Measurements from ENCODE around the gene MNT. TPM values are rescaled to one million over a fixed set of nuclear protein-coding genes. Genes with fewer than 3 reads are reported as not detected.

Gene MNT
- total and polyA plus RNA-seq, 2 experiments from 2014 or later, result 5.7 to 6.4 TPM

DNA sequence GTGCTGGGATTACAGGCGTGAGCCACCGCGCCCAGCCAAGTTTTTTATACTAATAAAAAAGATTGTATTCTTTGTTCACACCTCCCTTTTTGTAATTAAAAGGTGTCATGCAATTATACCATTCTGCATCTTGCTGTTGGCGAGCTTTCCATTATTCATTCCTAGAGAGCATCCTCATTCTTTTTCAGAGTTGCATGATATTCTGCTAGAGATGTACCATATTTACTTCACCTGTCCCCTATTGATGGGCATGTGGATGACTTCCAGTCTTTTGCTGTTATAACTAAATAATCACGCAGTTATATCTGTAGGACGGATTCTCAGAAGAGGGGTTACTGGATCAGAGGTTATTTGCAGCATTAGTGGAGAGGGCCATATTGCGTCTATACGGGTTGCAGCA lies 46.5 kb downstream of the MNT start:
- H2AFZ ChIP-seq, result no peak overlapping the region
- H3K79me2 ChIP-seq (replicated peaks; ENCODE audit: insufficient read depth), result peaks cover 8% of the 10 kb centered on the region; the same call in 1 of the 2 replicates
- H3K36me3 Mint-ChIP-seq (ENCODE audit: low read depth), result peaks cover 6% of the 10 kb centered on the region; the same call in 1 of the 3 replicates
- no peak overlapping the region for H3K4me3 ChIP-seq
- H3K9me3 Mint-ChIP-seq, result no peaks in the 10 kb centered on the region
- no peaks in the 10 kb centered on the region for H3K9me2 ChIP-seq (ENCODE audit: insufficient read depth)
- peaks cover under 1% of the 10 kb centered on the region for H3K4me1 ChIP-seq (ENCODE audit: insufficient read depth)
- H3K27me3 Mint-ChIP-seq (ENCODE audit: insufficient read depth, low read depth, poor library complexity), result peaks cover 11% of the 10 kb centered on the region
- no peak overlapping the region for H3K4me2 ChIP-seq
- no peak overlapping the region for H3K4me3 Mint-ChIP-seq
- TF ChIP-seq STAT1 (IDR thresholded peaks at IDR 0.05; ENCODE audit: unreplicated experiment) (no peak), ZNF331 (CRISPR knock-in tag; IDR thresholded peaks at IDR 0.05; ENCODE audit: low read depth) (no peak), EZH2 (IDR thresholded peaks at IDR 0.05; ENCODE audit: low read depth, unreplicated experiment) (no peak), NANOG (IDR thresholded peaks at IDR 0.05; ENCODE audit: borderline replicate concordance) (no peak), JUNB (IDR thresholded peaks at IDR 0.05; ENCODE audit: unreplicated experiment) (no peak), REST (IDR thresholded peaks at IDR 0.05; ENCODE audit: unreplicated experiment) (no peak), POLR2AphosphoS5 (IDR thresholded peaks at IDR 0.05; ENCODE audit: low read depth) (no peak), ZNF114 (CRISPR knock-in tag; IDR thresholded peaks at IDR 0.05) (no peak), EZH2phosphoT487 (IDR thresholded peaks at IDR 0.05; ENCODE audit: unreplicated experiment) (no peak), CREB1 (CRISPR knock-in tag; IDR thresholded peaks at IDR 0.05; ENCODE audit: low read depth) (no peak)
- TF ChIP-seq, protein P1, sequence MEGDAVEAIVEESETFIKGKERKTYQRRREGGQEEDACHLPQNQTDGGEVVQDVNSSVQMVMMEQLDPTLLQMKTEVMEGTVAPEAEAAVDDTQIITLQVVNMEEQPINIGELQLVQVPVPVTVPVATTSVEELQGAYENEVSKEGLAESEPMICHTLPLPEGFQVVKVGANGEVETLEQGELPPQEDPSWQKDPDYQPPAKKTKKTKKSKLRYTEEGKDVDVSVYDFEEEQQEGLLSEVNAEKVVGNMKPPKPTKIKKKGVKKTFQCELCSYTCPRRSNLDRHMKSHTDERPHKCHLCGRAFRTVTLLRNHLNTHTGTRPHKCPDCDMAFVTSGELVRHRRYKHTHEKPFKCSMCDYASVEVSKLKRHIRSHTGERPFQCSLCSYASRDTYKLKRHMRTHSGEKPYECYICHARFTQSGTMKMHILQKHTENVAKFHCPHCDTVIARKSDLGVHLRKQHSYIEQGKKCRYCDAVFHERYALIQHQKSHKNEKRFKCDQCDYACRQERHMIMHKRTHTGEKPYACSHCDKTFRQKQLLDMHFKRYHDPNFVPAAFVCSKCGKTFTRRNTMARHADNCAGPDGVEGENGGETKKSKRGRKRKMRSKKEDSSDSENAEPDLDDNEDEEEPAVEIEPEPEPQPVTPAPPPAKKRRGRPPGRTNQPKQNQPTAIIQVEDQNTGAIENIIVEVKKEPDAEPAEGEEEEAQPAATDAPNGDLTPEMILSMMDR (conservative IDR thresholded peaks at IDR 0.05; ENCODE audit: low read depth in 2 of 2), result no peak
- TF ChIP-seq, protein P2, sequence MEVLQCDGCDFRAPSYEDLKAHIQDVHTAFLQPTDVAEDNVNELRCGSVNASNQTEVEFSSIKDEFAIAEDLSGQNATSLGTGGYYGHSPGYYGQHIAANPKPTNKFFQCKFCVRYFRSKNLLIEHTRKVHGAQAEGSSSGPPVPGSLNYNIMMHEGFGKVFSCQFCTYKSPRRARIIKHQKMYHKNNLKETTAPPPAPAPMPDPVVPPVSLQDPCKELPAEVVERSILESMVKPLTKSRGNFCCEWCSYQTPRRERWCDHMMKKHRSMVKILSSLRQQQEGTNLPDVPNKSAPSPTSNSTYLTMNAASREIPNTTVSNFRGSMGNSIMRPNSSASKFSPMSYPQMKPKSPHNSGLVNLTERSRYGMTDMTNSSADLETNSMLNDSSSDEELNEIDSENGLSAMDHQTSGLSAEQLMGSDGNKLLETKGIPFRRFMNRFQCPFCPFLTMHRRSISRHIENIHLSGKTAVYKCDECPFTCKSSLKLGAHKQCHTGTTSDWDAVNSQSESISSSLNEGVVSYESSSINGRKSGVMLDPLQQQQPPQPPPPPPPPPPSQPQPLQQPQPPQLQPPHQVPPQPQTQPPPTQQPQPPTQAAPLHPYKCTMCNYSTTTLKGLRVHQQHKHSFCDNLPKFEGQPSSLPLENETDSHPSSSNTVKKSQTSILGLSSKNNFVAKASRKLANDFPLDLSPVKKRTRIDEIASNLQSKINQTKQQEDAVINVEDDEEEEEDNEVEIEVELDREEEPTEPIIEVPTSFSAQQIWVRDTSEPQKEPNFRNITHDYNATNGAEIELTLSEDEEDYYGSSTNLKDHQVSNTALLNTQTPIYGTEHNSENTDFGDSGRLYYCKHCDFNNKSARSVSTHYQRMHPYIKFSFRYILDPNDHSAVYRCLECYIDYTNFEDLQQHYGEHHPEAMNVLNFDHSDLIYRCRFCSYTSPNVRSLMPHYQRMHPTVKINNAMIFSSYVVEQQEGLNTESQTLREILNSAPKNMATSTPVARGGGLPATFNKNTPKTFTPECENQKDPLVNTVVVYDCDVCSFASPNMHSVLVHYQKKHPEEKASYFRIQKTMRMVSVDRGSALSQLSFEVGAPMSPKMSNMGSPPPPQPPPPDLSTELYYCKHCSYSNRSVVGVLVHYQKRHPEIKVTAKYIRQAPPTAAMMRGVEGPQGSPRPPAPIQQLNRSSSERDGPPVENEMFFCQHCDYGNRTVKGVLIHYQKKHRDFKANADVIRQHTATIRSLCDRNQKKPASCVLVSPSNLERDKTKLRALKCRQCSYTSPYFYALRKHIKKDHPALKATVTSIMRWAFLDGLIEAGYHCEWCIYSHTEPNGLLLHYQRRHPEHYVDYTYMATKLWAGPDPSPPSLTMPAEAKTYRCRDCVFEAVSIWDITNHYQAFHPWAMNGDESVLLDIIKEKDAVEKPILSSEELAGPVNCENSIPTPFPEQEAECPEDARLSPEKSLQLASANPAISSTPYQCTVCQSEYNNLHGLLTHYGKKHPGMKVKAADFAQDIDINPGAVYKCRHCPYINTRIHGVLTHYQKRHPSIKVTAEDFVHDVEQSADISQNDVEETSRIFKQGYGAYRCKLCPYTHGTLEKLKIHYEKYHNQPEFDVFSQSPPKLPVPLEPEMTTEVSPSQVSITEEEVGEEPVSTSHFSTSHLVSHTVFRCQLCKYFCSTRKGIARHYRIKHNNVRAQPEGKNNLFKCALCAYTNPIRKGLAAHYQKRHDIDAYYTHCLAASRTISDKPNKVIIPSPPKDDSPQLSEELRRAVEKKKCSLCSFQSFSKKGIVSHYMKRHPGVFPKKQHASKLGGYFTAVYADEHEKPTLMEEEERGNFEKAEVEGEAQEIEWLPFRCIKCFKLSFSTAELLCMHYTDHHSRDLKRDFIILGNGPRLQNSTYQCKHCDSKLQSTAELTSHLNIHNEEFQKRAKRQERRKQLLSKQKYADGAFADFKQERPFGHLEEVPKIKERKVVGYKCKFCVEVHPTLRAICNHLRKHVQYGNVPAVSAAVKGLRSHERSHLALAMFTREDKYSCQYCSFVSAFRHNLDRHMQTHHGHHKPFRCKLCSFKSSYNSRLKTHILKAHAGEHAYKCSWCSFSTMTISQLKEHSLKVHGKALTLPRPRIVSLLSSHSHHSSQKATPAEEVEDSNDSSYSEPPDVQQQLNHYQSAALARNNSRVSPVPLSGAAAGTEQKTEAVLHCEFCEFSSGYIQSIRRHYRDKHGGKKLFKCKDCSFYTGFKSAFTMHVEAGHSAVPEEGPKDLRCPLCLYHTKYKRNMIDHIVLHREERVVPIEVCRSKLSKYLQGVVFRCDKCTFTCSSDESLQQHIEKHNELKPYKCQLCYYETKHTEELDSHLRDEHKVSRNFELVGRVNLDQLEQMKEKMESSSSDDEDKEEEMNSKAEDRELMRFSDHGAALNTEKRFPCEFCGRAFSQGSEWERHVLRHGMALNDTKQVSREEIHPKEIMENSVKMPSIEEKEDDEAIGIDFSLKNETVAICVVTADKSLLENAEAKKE (CRISPR knock-in tag; IDR thresholded peaks at IDR 0.05), result no peak
- TF ChIP-seq, protein P3, sequence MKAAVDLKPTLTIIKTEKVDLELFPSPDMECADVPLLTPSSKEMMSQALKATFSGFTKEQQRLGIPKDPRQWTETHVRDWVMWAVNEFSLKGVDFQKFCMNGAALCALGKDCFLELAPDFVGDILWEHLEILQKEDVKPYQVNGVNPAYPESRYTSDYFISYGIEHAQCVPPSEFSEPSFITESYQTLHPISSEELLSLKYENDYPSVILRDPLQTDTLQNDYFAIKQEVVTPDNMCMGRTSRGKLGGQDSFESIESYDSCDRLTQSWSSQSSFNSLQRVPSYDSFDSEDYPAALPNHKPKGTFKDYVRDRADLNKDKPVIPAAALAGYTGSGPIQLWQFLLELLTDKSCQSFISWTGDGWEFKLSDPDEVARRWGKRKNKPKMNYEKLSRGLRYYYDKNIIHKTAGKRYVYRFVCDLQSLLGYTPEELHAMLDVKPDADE (IDR thresholded peaks at IDR 0.05), result no peak
- ATAC-seq (no peak), DNase-seq (ENCODE audit: low spot score) (no peak)
- H3F3A ChIP-seq (replicated peaks; ENCODE audit: low read depth), result peaks cover 15% of the 10 kb centered on the region; the same call in 1 of the 2 replicates
- H3K36me3 ChIP-seq (ENCODE audit: insufficient read depth), result no peaks in the 10 kb centered on the region
- H4K20me1 ChIP-seq (replicated peaks; ENCODE audit: insufficient read depth), result no peaks in the 10 kb centered on the region
- no peaks in the 10 kb centered on the region for H3K27me3 ChIP-seq (ENCODE audit: insufficient read depth)
- peaks cover 16% of the 10 kb centered on the region for H3K4me1 Mint-ChIP-seq
- no peak overlapping the region for H3K27ac Mint-ChIP-seq
- no peak overlapping the region for H3K27ac ChIP-seq (ENCODE audit: low read depth)
